Central memory CD4-positive, alpha-beta T cell (primary cell): ENCODE results near the gene GTSE1.

Experiments
- DNase-seq: peaks from one replicate; pipeline ENCODE4 v3.0.0; 2022

The GTSE1 gene

DNA sequence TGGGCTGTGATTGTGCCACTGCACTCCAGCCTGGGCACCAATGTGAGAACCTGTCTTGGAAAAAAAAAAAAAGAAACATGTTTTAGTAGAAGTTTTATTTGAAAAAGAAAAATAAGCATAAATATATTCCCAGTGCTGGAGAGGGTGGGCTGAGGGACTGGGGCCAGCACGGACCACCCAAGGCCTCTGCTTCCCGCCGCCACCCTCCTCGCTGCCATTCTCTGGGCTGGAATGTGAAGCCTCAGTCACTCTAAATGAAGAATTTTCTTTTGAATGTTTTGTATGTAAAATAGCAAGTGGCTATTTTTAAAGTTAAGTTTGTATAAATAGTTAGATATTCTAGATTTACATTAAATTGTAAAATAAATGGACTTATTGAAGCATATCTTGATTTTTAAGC is 33.8 kb downstream of the GTSE1 start:
- DNase-seq: no peak

GRCh38 chr22:46331496-46331895 is 34.8 kb downstream of the GTSE1 start:
- no peak for DNase-seq

DNA sequence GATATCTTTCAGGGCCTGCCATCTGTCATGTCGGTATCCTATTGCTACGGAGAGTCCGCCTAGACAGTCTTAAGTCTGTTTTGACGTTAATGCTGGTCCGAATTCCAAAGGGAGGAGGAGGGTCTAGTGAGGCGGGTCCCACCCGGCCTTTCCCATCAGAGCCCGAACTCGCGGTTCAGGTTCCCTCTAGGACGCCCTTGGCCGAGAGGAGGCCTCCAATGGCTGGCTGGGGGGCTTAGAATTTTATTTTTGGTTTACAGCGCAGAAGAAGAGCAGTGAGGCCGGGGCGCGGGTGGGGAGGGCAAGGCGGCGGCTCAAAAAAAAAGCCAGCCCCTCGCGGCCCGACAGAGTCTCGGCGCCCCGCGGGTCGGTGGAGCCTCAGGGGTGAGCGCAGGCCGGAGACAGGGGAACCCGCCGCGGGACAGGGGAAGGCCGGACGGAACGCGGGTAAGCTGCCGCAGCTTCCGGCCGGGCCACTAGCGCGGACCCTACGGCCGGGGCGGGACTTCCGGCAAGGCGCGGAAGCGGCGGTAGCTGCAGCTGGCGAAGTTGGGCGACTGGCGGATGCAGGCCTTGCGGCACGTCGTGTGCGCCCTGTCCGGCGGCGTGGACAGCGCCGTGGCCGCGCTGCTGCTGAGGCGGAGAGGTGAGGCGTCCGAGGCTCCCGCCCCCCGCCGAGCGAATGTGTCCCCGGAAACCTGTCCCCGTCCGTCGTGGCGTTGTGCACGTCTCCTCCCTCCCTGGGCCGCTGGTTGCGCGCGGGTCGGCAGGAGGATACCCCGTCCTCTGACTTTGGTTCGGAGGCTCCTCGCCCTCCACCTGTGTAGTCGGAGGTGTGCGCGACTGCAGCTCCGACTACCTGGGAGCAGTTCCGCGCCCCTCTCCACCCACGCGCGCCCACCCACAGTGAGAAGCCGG is 38.8 kb downstream of the GTSE1 start, which contains the start of gene TRMU:
Gene TRMU (plus strand): TSS at position 514 of the 918 bp plus-strand sequence. CDS start 51 bp downstream, at position 565.
- peak; percentile 53 for DNase-seq

- DNase-seq: no peak
These were observed 39.7 kb downstream of the GTSE1 start for GRCh38 chr22:46336119-46337078.

GRCh38 chr22:46337870-46338269 is 41.2 kb downstream of the GTSE1 start:
- no peak for DNase-seq

GRCh38 chr22:46338636-46339035 is 42.0 kb downstream of the GTSE1 start:
- DNase-seq: no peak

DNA sequence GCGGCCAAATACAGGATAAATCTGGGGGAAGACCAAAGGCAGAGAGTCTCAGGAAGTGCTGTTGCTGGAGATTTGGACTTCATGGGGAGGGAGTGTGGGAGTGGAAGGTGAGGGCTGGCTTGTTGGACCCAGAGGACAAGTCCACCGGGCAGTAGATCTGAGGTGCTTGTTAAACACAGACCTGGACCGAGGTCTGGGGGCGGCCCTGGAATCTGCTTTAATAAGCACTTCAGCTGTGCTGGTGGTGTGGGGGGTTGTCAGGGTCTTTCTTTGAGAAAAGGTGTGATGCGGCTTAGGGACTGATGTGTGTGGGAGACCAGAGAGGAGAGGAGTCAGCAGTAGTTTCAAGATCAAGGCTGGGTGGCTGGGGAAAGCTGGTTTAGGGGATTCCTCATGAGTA is 43.3 kb downstream of the GTSE1 start:
- no peak for DNase-seq

- DNase-seq: no peak
These were observed 44.0 kb downstream of the GTSE1 start for GRCh38 chr22:46340676-46341075.

GRCh38 chr22:46346680-46347405 is 50.2 kb downstream of the GTSE1 start:
- DNase-seq: no peak

- no peak for DNase-seq
These were observed 51.0 kb downstream of the GTSE1 start for GRCh38 chr22:46347646-46348045.

DNA sequence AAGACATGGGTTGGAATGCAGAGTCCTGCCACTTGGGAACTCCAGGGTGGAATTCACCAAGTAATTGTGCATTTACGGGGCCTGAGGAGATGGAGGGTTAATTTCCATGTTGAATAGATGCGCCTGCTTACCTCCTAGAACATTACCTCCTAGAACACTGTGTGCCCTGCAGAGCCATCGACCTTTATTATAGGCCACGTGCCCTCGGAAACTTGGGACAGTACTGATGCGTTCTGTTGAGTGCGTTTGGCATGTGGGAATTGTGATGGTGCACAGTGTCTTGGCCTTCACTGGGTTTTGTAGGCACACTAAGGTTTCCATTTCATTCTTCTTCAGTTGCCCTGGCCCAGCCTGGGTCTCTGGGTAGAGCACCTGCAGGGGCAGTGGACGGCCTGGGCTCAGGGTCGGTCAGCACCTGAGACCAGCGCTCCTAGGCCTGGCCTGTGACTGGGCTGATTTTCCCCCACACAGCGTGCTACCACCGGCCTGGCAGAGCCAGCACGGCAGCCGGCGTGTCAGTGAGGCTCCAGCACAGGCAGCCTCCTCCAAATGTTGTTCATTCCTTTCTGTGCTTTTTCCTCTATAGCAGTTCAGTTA is 51.5 kb downstream of the GTSE1 start:
- no peak for DNase-seq

DNA sequence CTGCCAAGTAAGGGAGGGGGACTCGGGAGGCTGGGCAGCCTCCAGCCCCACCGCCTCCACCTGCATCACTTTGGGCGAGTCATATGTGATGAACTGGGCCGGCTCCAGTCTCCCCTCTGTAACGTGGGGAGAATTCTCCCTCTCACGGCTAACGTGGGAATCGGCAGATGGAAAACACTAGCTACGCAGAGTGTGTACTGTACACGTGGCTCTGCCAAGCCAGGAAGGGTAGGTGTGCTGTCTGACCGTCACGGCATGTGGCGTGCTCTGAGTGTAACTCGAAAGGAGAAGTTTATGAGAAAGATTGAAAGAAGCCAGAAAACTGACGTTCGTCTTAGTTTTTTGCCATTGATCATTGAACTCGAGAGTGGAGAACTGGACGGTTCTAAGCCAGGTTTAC is 52.6 kb downstream of the GTSE1 start:
- DNase-seq: no peak

- DNase-seq: no peak
These were observed 53.0 kb downstream of the GTSE1 start for GRCh38 chr22:46349681-46350080.

GRCh38 chr22:46350121-46350520 is 53.5 kb downstream of the GTSE1 start:
- no peak for DNase-seq

DNA sequence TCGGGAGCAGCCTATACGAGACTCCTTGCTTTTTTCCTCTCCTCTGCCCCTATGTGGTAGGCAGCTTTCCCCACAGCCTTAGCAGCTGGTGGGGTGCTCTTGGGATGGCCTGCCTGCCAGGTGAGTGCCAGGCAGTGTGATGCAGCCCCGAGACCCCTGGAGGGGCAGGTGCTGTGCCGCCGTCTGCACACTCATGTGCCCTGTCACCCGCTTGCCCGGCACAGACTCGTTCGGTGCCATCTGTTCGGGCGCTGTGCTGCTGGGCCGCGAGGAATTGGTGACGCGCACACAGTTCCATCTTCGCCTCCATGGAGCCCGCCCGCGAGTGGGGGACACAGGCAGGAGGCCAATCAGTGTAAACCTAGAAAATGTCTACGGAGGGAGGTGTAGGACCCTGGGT is 54.0 kb downstream of the GTSE1 start:
- DNase-seq: no peak

DNA sequence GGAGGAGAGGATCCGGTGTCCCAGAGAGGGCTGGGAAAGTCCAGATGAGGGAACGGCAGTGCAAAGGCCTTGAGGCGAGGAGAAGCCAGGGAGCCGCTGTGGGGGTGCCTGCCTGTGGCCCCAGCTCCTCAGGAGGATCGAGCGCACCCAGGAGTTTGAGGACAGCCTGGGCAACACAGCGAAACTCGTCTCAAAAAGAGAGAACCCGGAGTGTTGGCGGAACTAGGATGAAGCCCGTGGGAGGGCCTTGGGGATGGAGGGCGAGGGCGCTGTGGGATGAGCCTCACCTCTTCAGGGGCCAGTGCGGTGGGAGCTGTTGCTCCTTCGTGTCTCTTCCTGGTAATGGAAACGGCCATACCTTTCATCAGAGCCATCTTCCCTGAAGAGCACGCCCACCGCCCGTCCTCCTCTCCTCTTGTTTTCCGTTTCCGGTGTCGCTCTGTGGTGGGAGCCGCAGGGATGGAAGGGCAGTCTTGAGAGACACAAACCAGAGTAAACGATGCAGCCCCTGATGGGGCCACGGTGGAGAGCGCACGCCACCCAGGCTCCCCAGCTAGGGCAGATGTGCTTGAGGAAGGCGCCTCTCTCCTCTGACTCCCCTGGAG is 54.6 kb downstream of the GTSE1 start:
- DNase-seq: no peak

DNA sequence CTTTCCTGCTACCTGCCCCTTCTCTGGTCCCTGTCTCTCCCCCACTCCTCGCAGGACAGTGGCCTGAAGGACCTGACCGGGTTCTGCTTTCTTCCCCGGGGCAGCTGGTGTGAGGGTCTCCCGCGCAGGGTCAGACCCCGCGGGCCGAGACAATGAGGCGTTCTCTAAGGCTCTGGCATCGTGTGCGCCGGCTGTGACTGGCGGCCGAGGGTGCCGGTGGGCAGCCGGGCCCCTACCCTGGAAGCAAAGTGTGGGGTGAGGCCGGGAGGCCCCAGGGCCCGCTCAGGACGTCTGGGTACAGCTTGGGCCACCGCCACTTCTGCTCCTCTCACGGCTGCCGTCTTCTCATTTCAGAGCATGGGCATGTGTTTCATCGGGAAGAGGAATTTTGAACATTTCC is 55.1 kb downstream of the GTSE1 start:
- DNase-seq: no peak

DNA sequence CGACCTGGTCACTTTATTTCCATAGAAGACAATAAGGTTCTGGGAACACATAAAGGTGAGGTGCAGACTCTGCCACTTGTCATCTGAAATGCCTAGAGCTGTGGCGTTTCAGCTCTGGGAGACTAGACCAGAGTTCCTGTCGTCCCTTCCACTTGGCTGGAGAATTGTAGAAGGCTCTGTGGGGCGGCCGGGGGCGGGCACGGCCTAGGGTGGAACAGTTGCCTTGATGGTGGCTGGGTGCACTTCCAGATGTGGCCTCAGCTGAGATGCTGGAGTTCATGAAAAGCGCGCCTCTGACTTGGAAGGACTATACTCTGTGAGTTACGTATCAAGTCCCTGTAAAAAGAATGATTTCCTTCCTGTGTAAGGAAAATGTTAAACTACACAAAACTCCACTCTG is 55.6 kb downstream of the GTSE1 start:
- DNase-seq: no peak

DNA sequence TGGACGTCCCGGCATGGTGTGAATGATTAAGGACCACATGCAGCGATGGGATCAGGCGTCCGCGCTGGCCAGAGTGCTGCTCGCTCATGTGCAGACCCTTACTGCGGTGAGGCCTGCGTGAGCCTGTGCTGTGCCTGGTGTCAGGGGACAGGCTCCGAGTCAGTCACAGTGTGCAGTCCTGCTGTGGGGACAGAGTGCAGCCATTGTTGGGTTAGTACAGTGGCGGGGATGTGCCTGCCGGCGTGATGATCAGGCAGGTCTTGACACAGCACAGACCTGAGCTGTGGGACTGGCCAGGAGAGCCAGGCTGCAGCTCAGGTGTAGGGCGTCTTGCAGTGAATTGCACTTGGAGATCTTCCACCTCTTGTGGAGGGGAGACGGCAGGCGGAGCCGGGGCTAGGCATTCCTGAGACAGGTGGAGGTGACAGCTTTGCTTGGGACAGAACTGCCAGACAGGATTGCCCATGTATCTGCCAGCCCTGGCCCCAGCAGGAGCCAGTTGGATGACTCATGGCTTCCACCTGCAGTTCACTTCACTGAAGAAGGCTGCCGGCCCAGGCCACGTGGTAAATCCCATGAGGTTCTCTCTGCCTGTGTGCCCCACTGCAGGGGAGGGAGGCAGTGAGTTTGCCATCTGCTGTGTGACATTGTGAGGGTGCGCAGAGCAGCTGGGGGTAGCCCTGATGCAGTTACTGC is 56.2 kb downstream of the GTSE1 start:
- no peak for DNase-seq

- DNase-seq: no peak
These were observed 56.9 kb downstream of the GTSE1 start for GRCh38 chr22:46353483-46354105.
